Tibial nerve (tissue), 4 donors: ENCODE data around the gene GEMIN8. TPM values are rescaled to one million over a fixed set of nuclear protein-coding genes. Genes with fewer than 3 reads are reported as not detected.

Experiments used
- DNase-seq, 2 donors: peaks; one replicate each; pipeline ENCODE4 v3.0.0-alpha.2; 2019; ENCODE audit warnings: low spot score in 2 of 2
- H3K27ac ChIP-seq, 4 donors: fragments of 200-600 bp; sonication (generic) in 3 of 4; one replicate each; pipeline ENCODE4 v1.5.1; 2017 to 2019; ENCODE audit warnings: mild to moderate bottlenecking in 1 of 4
- H3K27me3 ChIP-seq, 2 donors: fragments of 200-600 bp; sonication (generic) in 1 of 2; one replicate each; pipeline versions ENCODE4 v1.5.1 to v1.6.0; 2017 to 2019
- H3K36me3 ChIP-seq, 3 donors: fragments of 200-600 bp; sonication (generic); one replicate each; pipeline ENCODE4 v1.5.1; 2018 to 2019
- H3K4me1 ChIP-seq, 4 donors: fragments of 200-600 bp; sonication (generic) in 3 of 4; one replicate each; pipeline ENCODE4 v1.5.1; 2017 to 2019
- H3K4me3 ChIP-seq, 4 donors: fragments of 200-600 bp; sonication (generic) in 3 of 4; one replicate each; pipeline ENCODE4 v1.5.1; 2017 to 2019; ENCODE audit warnings: mild to moderate bottlenecking in 1 of 4, moderate library complexity in 1 of 4
- H3K9me3 ChIP-seq, 4 donors: fragments of 200-600 bp; sonication (generic) in 3 of 4; one replicate each; pipeline ENCODE4 v1.5.1; 2017 to 2019
- CTCF ChIP-seq, 5 experiments: fragments of 200-600 bp in 3 of 5; fragments of 450-650 bp in 2 of 5; sonication (generic) in 3 of 5; IDR thresholded peaks; one replicate each; pipeline ENCODE4 v1.5.1; 2016 to 2019; ENCODE audit warnings: antibody characterized with exemption in 5 of 5, mild to moderate bottlenecking in 3 of 5, moderate library complexity in 2 of 5
- EP300 ChIP-seq, 2 donors: sonication (generic); formaldehyde crosslinking; IDR thresholded peaks; one replicate each; pipeline ENCODE4 v1.6.1; 2017; ENCODE audit warnings: antibody characterized with exemption in 2 of 2, mild to moderate bottlenecking in 1 of 2
- POLR2A ChIP-seq, 2 donors: fragments of 450-650 bp; IDR thresholded peaks; one replicate each; pipeline ENCODE4 v1.6.1; 2017; ENCODE audit warnings: antibody characterized with exemption in 2 of 2, mild to moderate bottlenecking in 2 of 2, moderate library complexity in 2 of 2
- WGBS, 2 donors: methylation state at CpG; one replicate each; pipeline ENCODE4 v1.1.5; 2018; 5-methylcytosine and 5-hydroxymethylcytosine counted together
- total RNA-seq, 4 donors: library from RNA; depleted of rRNA; stranded (reverse); fragments of >200 nt; gene quantifications; one replicate each; pipeline ENCODE4 v1.1.0, GENCODE V29; 2016

GEMIN8 gene
- total RNA-seq = 10 to 100 TPM; 27.8 to 41.4 (median 37.9) TPM

- no peaks in the 10 kb centered on the region for H3K9me3 ChIP-seq
- 0 to 8% methylated on average over 5 to 58 of the region's 67 CpGs for WGBS, 2 donors
- H3K4me1 ChIP-seq = peaks cover 0 to 30% (median 14%) of the 10 kb centered on the region in 4 donors
- H3K27ac ChIP-seq = peak within 1 kb of the TSS; percentile 76 to 91 (median 88)
- TF ChIP-seq EP300 (IDR thresholded peaks at IDR 0.05) (peak; percentile 61 to 87), CTCF (IDR thresholded peaks at IDR 0.05) (no peak), POLR2A (IDR thresholded peaks at IDR 0.05) (peak; percentile 34 to 73)
- H3K36me3 ChIP-seq = no peaks in the 10 kb centered on the region
- H3K4me3 ChIP-seq = peak within 1 kb of the TSS; percentile 58 to 70 (median 68)
- peaks cover 0 to 15% of the 10 kb centered on the region in 2 donors for H3K27me3 ChIP-seq
- DNase-seq = peak; percentile 50 to 54
Observed at GRCh38 chrX:14029425-14030173, at the start of gene GEMIN8. Gene GEMIN8 (minus strand): TSS chrX:14029892. CDS start chrX:14021478, 8,414 bp downstream.

GRCh38 chrX:14076639-14077038 is 46.9 kb upstream of the GEMIN8 start:
- H3K27ac ChIP-seq = no peak overlapping the region
- peaks cover 0 to 6% of the 10 kb centered on the region in 2 donors for H3K27me3 ChIP-seq
- TF ChIP-seq CTCF (IDR thresholded peaks at IDR 0.05) (no peak), POLR2A (IDR thresholded peaks at IDR 0.05) (no peak), EP300 (IDR thresholded peaks at IDR 0.05) (no peak)
- H3K4me1 ChIP-seq = no peaks in the 10 kb centered on the region
- H3K36me3 ChIP-seq = no peaks in the 10 kb centered on the region
- no peaks in the 10 kb centered on the region for H3K9me3 ChIP-seq
- no peak for DNase-seq
- H3K4me3 ChIP-seq = no peak overlapping the region

- no peak for TF ChIP-seq POLR2A (IDR thresholded peaks at IDR 0.05)
- no peak for TF ChIP-seq EP300 (IDR thresholded peaks at IDR 0.05)
- TF ChIP-seq CTCF (IDR thresholded peaks at IDR 0.05) = no peak
- no peak overlapping the region for H3K4me3 ChIP-seq
- no peaks in the 10 kb centered on the region for H3K9me3 ChIP-seq
- no peak for DNase-seq
- no peaks in the 10 kb centered on the region for H3K4me1 ChIP-seq
- no peak overlapping the region for H3K27ac ChIP-seq
- peaks cover 0 to 4% of the 10 kb centered on the region in 2 donors for H3K27me3 ChIP-seq
- H3K36me3 ChIP-seq = no peaks in the 10 kb centered on the region
Observed at GRCh38 chrX:14073556-14073955, 43.9 kb upstream of the GEMIN8 start.

- no peak overlapping the region for H3K27ac ChIP-seq
- no peak for TF ChIP-seq EP300 (IDR thresholded peaks at IDR 0.05)
- TF ChIP-seq POLR2A (IDR thresholded peaks at IDR 0.05) = no peak
- H3K4me3 ChIP-seq = no peak overlapping the region
- no peaks in the 10 kb centered on the region for H3K9me3 ChIP-seq
- H3K36me3 ChIP-seq = no peaks in the 10 kb centered on the region
- no peaks in the 10 kb centered on the region for H3K27me3 ChIP-seq
- DNase-seq = no peak
- H3K4me1 ChIP-seq = no peaks in the 10 kb centered on the region
- 22 to 45% methylated on average over 1 of the region's 1 CpG for WGBS, 2 donors
Observed at GRCh38 chrX:14073071-14073470, 43.4 kb upstream of the GEMIN8 start.

- H3K27ac ChIP-seq = no peak overlapping the region
- WGBS, 2 donors = 82 to 91% methylated on average over 10 to 21 of the region's 21 CpGs
- H3K27me3 ChIP-seq = peaks cover 0 to 14% of the 10 kb centered on the region in 2 donors
- no peaks in the 10 kb centered on the region for H3K9me3 ChIP-seq
- TF ChIP-seq POLR2A (IDR thresholded peaks at IDR 0.05) (no peak), EP300 (IDR thresholded peaks at IDR 0.05) (no peak), CTCF (IDR thresholded peaks at IDR 0.05) (no peak)
- H3K4me1 ChIP-seq = no peaks in the 10 kb centered on the region
- no peak for DNase-seq
- no peak overlapping the region for H3K4me3 ChIP-seq
- no peaks in the 10 kb centered on the region for H3K36me3 ChIP-seq
Observed at GRCh38 chrX:14065800-14066199, 36.1 kb upstream of the GEMIN8 start.
